AG04450 (cell line): ENCODE data around the gene MRPL16. TPM values are rescaled to one million over a fixed set of nuclear protein-coding genes. Genes with fewer than 3 reads are reported as not detected.

Experiments used
- CTCF ChIA-PET: fragments of 300-600, 350-600 bp; formaldehyde crosslinking; extraction: SDS; loops from one replicate; lab custom pipeline; 2022; ENCODE audit warnings: antibody characterized with exemption, inconsistent platforms; lab: Charles Lee
- POLR2A ChIA-PET: fragments of 350-600 bp; formaldehyde crosslinking; extraction: SDS; loops from one replicate; lab custom pipeline; 2021; ENCODE audit warnings: antibody characterized with exemption, inconsistent platforms; lab: Yijun Ruan, JAX
- DNase-seq: peaks from one replicate; pipeline ENCODE4 v3.0.0-alpha.2; 2011; ENCODE audit warnings: low read depth, low spot score
- H3K27ac ChIP-seq: one replicate; pipeline ENCODE4 v1.5.1; 2012; ENCODE audit warnings: low read depth, low read length, control low read depth
- H3K27me3 ChIP-seq: one replicate; pipeline ENCODE4 v1.6.0; 2012; ENCODE audit warnings: low read length; ENCODE audit not compliant: control insufficient read depth, insufficient read depth
- H3K4me3 ChIP-seq: 2 replicates; pipeline ENCODE4 v1.5.1; 2011; ENCODE audit warnings: mild to moderate bottlenecking, low read depth, low read length, control low read depth
- H3K9me3 ChIP-seq: 2 replicates; pipeline ENCODE4 v1.5.1; 2012; ENCODE audit warnings: low read length; ENCODE audit not compliant: control insufficient read depth, insufficient read depth
- CTCF ChIP-seq: IDR thresholded peaks from 2 replicates; pipeline ENCODE4 v1.5.1; 2011; ENCODE audit warnings: low read depth, low read length, control low read depth, inconsistent platforms
- polyA plus RNA-seq: library from polyadenylated mRNA; depleted of rRNA; stranded (reverse); fragments of >200 nt; gene quantifications from 2 replicates; pipeline ENCODE4 v1.2.3, GENCODE V29; 2011

MRPL16 gene
- polyA plus RNA-seq, 1 experiment = 72.3 TPM

DNA sequence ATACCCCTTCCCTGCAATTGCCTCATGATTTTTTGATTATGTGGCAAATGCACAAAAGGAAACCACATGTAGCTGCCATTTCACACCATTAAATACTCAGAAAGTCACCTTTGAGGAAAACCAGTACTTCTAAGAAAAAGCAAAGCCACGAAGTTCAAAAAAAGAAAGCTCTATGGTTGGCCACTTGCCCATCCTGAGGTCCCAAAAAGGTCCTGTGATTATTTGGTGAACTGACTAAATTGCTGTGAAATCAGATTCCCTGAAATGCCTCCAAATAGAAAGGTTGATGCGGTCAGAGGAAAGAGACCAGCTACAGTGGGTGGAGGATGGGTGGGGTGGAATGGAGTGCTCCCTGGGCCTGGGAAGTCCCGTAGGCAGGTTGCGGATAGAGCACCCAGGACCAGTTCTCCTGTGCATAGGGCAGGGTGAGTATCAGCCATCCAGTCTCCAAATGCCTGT, 26.9 kb downstream of the MRPL16 start:
- ChIA-PET CTCF (no interaction called here), POLR2A (no interaction called here)
- TF ChIP-seq CTCF = no peak
- H3K27ac ChIP-seq = no peak overlapping the region
- no peak for DNase-seq
- no peaks in the 10 kb centered on the region for H3K27me3 ChIP-seq
- no peaks in the 10 kb centered on the region for H3K9me3 ChIP-seq
- H3K4me3 ChIP-seq = no peak overlapping the region

- no peak overlapping the region for H3K27ac ChIP-seq
- ChIA-PET POLR2A (no interaction called here), CTCF (no interaction called here)
- no peak for DNase-seq
- H3K27me3 ChIP-seq = no peaks in the 10 kb centered on the region
- no peaks in the 10 kb centered on the region for H3K9me3 ChIP-seq
- TF ChIP-seq CTCF = no peak
- H3K4me3 ChIP-seq = no peak overlapping the region
These were observed 28.5 kb downstream of the MRPL16 start for GRCh38 chr11:59782080-59782479.

- no peak overlapping the region for H3K4me3 ChIP-seq
- no peaks in the 10 kb centered on the region for H3K27me3 ChIP-seq
- CTCF ChIA-PET = interaction anchor here (0.6 to 1.3 kb wide), 2 partner anchors 25 to 89 kb away, joined by 5 to 6 read pairs; no protein-coding TSS in a partner anchor
- POLR2A ChIA-PET = no interaction called here
- no peak for DNase-seq
- H3K27ac ChIP-seq = no peak overlapping the region
- no peak for TF ChIP-seq CTCF
- H3K9me3 ChIP-seq = no peaks in the 10 kb centered on the region
These were observed 31.1 kb downstream of the MRPL16 start for GRCh38 chr11:59779487-59779886.

- no peak overlapping the region for H3K4me3 ChIP-seq
- no peak for TF ChIP-seq CTCF
- H3K27ac ChIP-seq = no peak overlapping the region
- POLR2A ChIA-PET = no interaction called here
- H3K27me3 ChIP-seq = no peaks in the 10 kb centered on the region
- CTCF ChIA-PET = interaction anchor here (1.0 kb wide), 1 partner anchor 18 kb away, joined by 3 read pairs; no protein-coding TSS in a partner anchor
- no peak for DNase-seq
- no peaks in the 10 kb centered on the region for H3K9me3 ChIP-seq
These were observed 32.5 kb downstream of the MRPL16 start for GRCh38 chr11:59778122-59778521.

DNA sequence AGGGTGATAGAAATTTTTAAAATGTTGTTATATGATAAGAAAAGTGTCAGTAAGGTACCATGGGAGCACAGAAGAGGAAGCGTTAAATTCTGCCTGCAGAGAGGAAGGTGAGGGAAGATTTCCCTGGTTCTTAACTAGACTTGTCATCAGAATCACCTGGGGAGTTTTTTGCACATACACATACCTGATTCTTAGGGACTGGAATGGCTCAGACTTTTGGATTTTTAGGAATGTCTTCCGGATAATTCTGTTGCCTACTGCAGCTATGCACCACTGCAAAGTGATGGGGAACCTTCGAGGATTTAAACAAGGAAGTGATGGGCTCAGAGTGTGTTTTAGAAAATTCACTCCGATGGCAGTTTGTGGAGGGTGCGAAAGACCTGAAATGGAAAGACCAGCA, 33.5 kb downstream of the MRPL16 start:
- Histone ChIP-seq H3K4me3 (no peak overlapping the region), H3K27me3 (no peaks in the 10 kb centered on the region), H3K9me3 (no peaks in the 10 kb centered on the region), H3K27ac (no peak overlapping the region)
- no peak for TF ChIP-seq CTCF
- CTCF ChIA-PET = no interaction called here
- POLR2A ChIA-PET = interaction anchor here (0.6 to 1.0 kb wide), 2 partner anchors 21 to 23 kb away, joined by 3 read pairs; no protein-coding TSS in a partner anchor
- DNase-seq = no peak
